Measurements from ENCODE around the gene TSPAN17.

TSPAN17 gene

GRCh38 chr5:176619203-176619568 is 28.1 kb upstream of the TSPAN17 start:
- Histone ChIP-seq H3K79me2 (ENCODE audit: low read length) (no peaks in the 10 kb centered on the region), H3K9me3 (ENCODE audit: insufficient read depth, low read length) (no peaks in the 10 kb centered on the region), H2AFZ (ENCODE audit: low read depth, low read length) (no peak overlapping the region), H3K4me1 (ENCODE audit: low read length) (no peaks in the 10 kb centered on the region), H3K9ac (ENCODE audit: low read length) (no peak overlapping the region), H3K4me2 (ENCODE audit: low read length) (no peak overlapping the region), H3K4me3 (ENCODE audit: low read length) (no peak overlapping the region), H3K36me3 (replicated peaks; ENCODE audit: low read depth, low read length) (no peaks in the 10 kb centered on the region), H4K20me1 (ENCODE audit: insufficient read depth, low read length) (no peaks in the 10 kb centered on the region), H3K27ac (ENCODE audit: low read length) (no peak overlapping the region), H3K27me3 (ENCODE audit: low read depth, low read length) (peaks cover 5% of the 10 kb centered on the region; the same call in 1 of the 2 replicates)
- TF ChIP-seq EZH2phosphoT487 (IDR thresholded peaks at IDR 0.05; ENCODE audit: low read depth), result no peak
- TF ChIP-seq, protein P1, sequence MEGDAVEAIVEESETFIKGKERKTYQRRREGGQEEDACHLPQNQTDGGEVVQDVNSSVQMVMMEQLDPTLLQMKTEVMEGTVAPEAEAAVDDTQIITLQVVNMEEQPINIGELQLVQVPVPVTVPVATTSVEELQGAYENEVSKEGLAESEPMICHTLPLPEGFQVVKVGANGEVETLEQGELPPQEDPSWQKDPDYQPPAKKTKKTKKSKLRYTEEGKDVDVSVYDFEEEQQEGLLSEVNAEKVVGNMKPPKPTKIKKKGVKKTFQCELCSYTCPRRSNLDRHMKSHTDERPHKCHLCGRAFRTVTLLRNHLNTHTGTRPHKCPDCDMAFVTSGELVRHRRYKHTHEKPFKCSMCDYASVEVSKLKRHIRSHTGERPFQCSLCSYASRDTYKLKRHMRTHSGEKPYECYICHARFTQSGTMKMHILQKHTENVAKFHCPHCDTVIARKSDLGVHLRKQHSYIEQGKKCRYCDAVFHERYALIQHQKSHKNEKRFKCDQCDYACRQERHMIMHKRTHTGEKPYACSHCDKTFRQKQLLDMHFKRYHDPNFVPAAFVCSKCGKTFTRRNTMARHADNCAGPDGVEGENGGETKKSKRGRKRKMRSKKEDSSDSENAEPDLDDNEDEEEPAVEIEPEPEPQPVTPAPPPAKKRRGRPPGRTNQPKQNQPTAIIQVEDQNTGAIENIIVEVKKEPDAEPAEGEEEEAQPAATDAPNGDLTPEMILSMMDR (IDR thresholded peaks at IDR 0.05; ENCODE audit: low read depth, low read length), result no peak

DNA sequence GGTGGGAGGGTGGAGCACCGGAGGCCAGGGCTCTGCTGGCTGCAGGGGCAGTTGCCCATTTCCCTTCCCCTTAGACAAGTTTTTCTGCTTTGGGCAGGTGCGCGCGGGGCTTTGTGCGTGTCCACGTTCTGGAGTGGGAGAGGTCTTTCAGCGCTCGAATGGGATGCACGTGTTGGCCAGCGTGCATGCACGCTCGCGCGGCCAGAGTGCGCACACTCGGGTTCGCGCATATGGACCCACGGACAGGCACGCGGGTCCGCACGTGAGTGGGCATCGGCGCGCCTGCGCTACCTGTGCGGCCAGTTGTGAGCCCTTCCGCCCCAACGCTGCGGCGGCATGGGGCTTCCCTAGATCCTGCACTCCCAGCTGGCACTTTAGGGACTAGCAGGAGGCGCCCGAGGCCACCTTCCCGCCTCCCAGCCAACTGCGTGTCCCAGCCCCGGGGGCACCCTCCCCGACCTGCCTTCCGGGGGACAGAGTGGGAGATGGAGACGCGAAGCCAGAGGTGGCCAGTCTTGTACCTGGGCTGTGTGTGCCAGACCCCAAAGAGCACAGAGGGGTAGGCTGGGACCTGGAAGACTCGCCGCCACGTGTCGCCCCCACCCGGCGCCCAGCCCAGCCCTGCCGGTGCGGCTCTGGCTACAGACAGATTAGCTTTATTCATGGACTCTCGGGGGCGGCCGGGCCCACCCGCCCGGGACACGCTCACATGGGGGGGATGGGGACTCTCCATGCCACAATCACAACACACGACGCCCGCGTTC is 27.5 kb upstream of the TSPAN17 start:
- Histone ChIP-seq H3K9ac (ENCODE audit: low read length) (no peak overlapping the region), H3K4me3 (ENCODE audit: low read length) (no peak overlapping the region), H2AFZ (ENCODE audit: low read depth, low read length) (no peak overlapping the region), H3K27me3 (ENCODE audit: low read depth, low read length) (peaks cover 7% of the 10 kb centered on the region), H3K9me3 (ENCODE audit: insufficient read depth, low read length) (no peaks in the 10 kb centered on the region), H4K20me1 (ENCODE audit: insufficient read depth, low read length) (no peaks in the 10 kb centered on the region), H3K4me1 (ENCODE audit: low read length) (no peaks in the 10 kb centered on the region), H3K4me2 (ENCODE audit: low read length) (no peak overlapping the region), H3K36me3 (replicated peaks; ENCODE audit: low read depth, low read length) (no peaks in the 10 kb centered on the region), H3K27ac (ENCODE audit: low read length) (no peak overlapping the region), H3K79me2 (ENCODE audit: low read length) (no peaks in the 10 kb centered on the region)
- TF ChIP-seq EZH2phosphoT487 (IDR thresholded peaks at IDR 0.05; ENCODE audit: low read depth), result no peak
- TF ChIP-seq, protein P1 (IDR thresholded peaks at IDR 0.05; ENCODE audit: low read depth, low read length), result no peak

DNA sequence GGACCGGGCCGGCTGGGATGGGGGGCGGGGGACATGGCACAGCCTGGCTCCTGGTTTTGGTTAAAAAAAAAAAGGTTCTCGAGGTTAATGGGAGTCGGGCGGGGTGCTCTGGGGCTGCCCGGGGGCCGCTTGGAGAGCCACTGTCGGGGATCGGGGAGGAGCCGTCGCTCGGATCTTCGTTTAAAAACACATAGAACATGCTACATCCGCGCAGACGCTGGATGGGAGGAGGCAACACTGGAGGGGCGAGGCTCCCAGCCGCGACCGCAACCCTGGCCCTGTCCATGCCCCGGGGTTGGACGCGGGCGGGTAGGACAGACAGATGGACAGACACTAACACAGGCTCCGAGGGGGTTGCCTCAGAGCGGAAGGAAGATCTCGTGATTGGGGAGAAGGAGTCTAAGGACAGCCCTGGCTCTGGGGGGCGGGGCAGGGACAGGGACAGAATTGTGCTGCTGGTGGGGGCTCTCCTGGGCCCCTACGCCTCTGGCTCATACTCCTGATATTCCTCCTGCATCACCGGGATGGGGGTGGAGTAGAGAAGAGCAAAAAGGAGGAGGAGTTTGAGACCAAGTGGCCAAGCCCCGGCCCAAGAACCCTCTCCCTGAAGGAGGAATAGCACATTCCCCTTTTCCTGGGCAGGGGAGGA is 26.8 kb upstream of the TSPAN17 start:
- no peaks in the 10 kb centered on the region for H3K4me1 ChIP-seq (ENCODE audit: low read length)
- H3K36me3 ChIP-seq (replicated peaks; ENCODE audit: low read depth, low read length), result no peaks in the 10 kb centered on the region
- no peak overlapping the region for H3K27ac ChIP-seq (ENCODE audit: low read length)
- no peaks in the 10 kb centered on the region for H4K20me1 ChIP-seq (ENCODE audit: insufficient read depth, low read length)
- TF ChIP-seq, protein P1 (IDR thresholded peaks at IDR 0.05; ENCODE audit: low read depth, low read length), result no peak
- TF ChIP-seq EZH2phosphoT487 (IDR thresholded peaks at IDR 0.05; ENCODE audit: low read depth), result no peak
- no peak overlapping the region for H2AFZ ChIP-seq (ENCODE audit: low read depth, low read length)
- H3K9me3 ChIP-seq (ENCODE audit: insufficient read depth, low read length), result no peaks in the 10 kb centered on the region
- H3K79me2 ChIP-seq (ENCODE audit: low read length), result no peaks in the 10 kb centered on the region
- peaks cover 14% of the 10 kb centered on the region for H3K27me3 ChIP-seq (ENCODE audit: low read depth, low read length)
- H3K9ac ChIP-seq (ENCODE audit: low read length), result no peak overlapping the region
- no peak overlapping the region for H3K4me2 ChIP-seq (ENCODE audit: low read length)
- H3K4me3 ChIP-seq (ENCODE audit: low read length), result no peak overlapping the region

DNA sequence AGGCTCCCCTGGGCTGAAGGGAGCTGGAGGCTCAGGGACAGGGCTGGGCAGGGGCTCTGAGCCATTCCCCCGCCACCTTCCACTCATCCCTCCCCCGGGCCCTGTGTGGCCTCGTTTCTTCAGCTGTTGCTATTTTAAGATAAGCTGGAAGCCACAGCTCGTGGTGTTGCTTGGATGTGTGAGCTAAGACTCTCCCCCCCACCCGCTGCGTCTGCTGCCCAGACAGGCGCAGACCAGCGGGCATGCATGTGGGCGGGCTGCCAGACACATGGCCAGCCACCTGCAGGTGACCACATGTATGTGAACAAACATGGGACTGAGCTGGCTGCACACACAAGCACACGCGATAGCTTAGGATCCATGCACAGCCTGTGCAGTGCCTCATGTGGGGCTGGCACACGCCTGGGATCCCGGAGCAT is 25.6 kb upstream of the TSPAN17 start:
- Histone ChIP-seq H2AFZ (ENCODE audit: low read depth, low read length) (no peak overlapping the region), H3K27ac (ENCODE audit: low read length) (no peak overlapping the region), H3K36me3 (replicated peaks; ENCODE audit: low read depth, low read length) (no peaks in the 10 kb centered on the region), H3K27me3 (ENCODE audit: low read depth, low read length) (peaks cover 26% of the 10 kb centered on the region), H3K9ac (ENCODE audit: low read length) (no peak overlapping the region), H3K79me2 (ENCODE audit: low read length) (no peaks in the 10 kb centered on the region), H4K20me1 (ENCODE audit: insufficient read depth, low read length) (no peaks in the 10 kb centered on the region), H3K4me1 (ENCODE audit: low read length) (no peaks in the 10 kb centered on the region), H3K4me2 (ENCODE audit: low read length) (no peak overlapping the region), H3K9me3 (ENCODE audit: insufficient read depth, low read length) (no peaks in the 10 kb centered on the region), H3K4me3 (ENCODE audit: low read length) (no peak overlapping the region)
- TF ChIP-seq EZH2phosphoT487 (IDR thresholded peaks at IDR 0.05; ENCODE audit: low read depth), result no peak
- TF ChIP-seq, protein P1 (IDR thresholded peaks at IDR 0.05; ENCODE audit: low read depth, low read length), result no peak
